ENCODE measurements around the gene CRISPLD2. TPM values are rescaled to one million over a fixed set of nuclear protein-coding genes. Genes with fewer than 3 reads are reported as not detected.

Gene CRISPLD2
- total RNA-seq, 1 experiment from 2014 or later = 9.4 TPM

- Mint-ChIP-seq H3K4me3 (no peak overlapping the region), H3K4me1 (peaks cover 27% of the 10 kb centered on the region), H3K9me3 (no peaks in the 10 kb centered on the region; the same call in 1 of the 2 replicates), H3K36me3 (peaks cover 11% of the 10 kb centered on the region; the same call in 1 of the 2 replicates), H3K27ac (no peak overlapping the region), H3K27me3 (ENCODE audit: low read depth) (no peaks in the 10 kb centered on the region)
- ATAC-seq = no peak
- POLR2A ChIA-PET = no interaction called here
- TF ChIP-seq ZNF396 (CRISPR knock-in tag; IDR thresholded peaks at IDR 0.05; ENCODE audit: borderline replicate concordance) (no peak), JUN (CRISPR knock-in tag; IDR thresholded peaks at IDR 0.05) (no peak), MAX (CRISPR knock-in tag; IDR thresholded peaks at IDR 0.05) (no peak), NR1H2 (CRISPR knock-in tag; IDR thresholded peaks at IDR 0.05) (no peak), FOXK1 (CRISPR knock-in tag; IDR thresholded peaks at IDR 0.05) (no peak), MYBL2 (CRISPR knock-in tag; IDR thresholded peaks at IDR 0.05) (no peak), ZNF671 (CRISPR knock-in tag; IDR thresholded peaks at IDR 0.05) (no peak), ZNF416 (CRISPR knock-in tag; IDR thresholded peaks at IDR 0.05) (no peak), ERG (CRISPR knock-in tag; IDR thresholded peaks at IDR 0.05) (no peak), CTCF (IDR thresholded peaks at IDR 0.05) (no peak), TCF7 (CRISPR knock-in tag; IDR thresholded peaks at IDR 0.05; ENCODE audit: low read depth) (no peak), ZNF425 (CRISPR knock-in tag; conservative IDR thresholded peaks at IDR 0.05) (no peak), GTF2I (CRISPR knock-in tag; conservative IDR thresholded peaks at IDR 0.05) (no peak), ZNF263 (CRISPR knock-in tag; IDR thresholded peaks at IDR 0.05; ENCODE audit: low read depth) (no peak), JAZF1 (CRISPR knock-in tag; IDR thresholded peaks at IDR 0.05) (no peak), FOXP4 (CRISPR knock-in tag; IDR thresholded peaks at IDR 0.05) (no peak), NFE2L1 (CRISPR knock-in tag; IDR thresholded peaks at IDR 0.05) (no peak)
- DNase-seq (ENCODE audit: low spot score) = no peak
- CTCF ChIA-PET = no interaction called here
These were observed 70.6 kb downstream of the CRISPLD2 start for GRCh38 chr16:84890427-84890826.

- Mint-ChIP-seq H3K36me3 (peaks cover 11% of the 10 kb centered on the region; the same call in 1 of the 2 replicates), H3K4me3 (no peak overlapping the region), H3K4me1 (peaks cover 19% of the 10 kb centered on the region), H3K27ac (no peak overlapping the region), H3K9me3 (no peaks in the 10 kb centered on the region; the same call in 1 of the 2 replicates), H3K27me3 (ENCODE audit: low read depth) (no peaks in the 10 kb centered on the region)
- DNase-seq (ENCODE audit: low spot score) (no peak), ATAC-seq (no peak)
- CTCF ChIA-PET = no interaction called here
- POLR2A ChIA-PET = no interaction called here
- TF ChIP-seq ZNF317 (CRISPR knock-in tag; IDR thresholded peaks at IDR 0.05; ENCODE audit: borderline replicate concordance, low read depth) (no peak), ZNF281 (CRISPR knock-in tag; IDR thresholded peaks at IDR 0.05) (no peak), PREB (CRISPR knock-in tag; IDR thresholded peaks at IDR 0.05; ENCODE audit: borderline replicate concordance) (no peak), ZNF219 (CRISPR knock-in tag; IDR thresholded peaks at IDR 0.05; ENCODE audit: borderline replicate concordance) (no peak), ZBTB43 (CRISPR knock-in tag; IDR thresholded peaks at IDR 0.05) (no peak), TEAD1 (CRISPR knock-in tag; IDR thresholded peaks at IDR 0.05) (no peak), PRRX2 (CRISPR knock-in tag; IDR thresholded peaks at IDR 0.05) (no peak)
These were observed 71.5 kb downstream of the CRISPLD2 start for GRCh38 chr16:84891149-84891795.

All from WTC11 (cell line).